Common myeloid progenitor, CD34-positive (primary cell): ENCODE results near the gene ITM2C.

Experiments
- CTCF ChIA-PET: fragments of 350-600 bp; sonication (Branson Sonifier 250); formaldehyde crosslinking; loops from one replicate; lab custom pipeline; 2021; ENCODE audit warnings: antibody characterized with exemption; lab: Charles Lee
- POLR2A ChIA-PET: fragments of 350-600 bp; sonication (Branson Sonifier 250); formaldehyde crosslinking; loops from one replicate; lab custom pipeline; 2021; ENCODE audit warnings: antibody characterized with exemption; lab: Charles Lee
- DNase-seq, 3 donors: peaks; one replicate each; pipeline versions ENCODE4 v3.0.0 to v3.0.0-alpha.2; 2013
- H3K27ac ChIP-seq, 2 experiments: 1 replicate in 1 of 2; 2 replicates in 1 of 2; pipeline ENCODE4 v1.7.0; 2013; ENCODE audit warnings: inconsistent platforms in 2 of 2, low read length in 2 of 2, mild to moderate bottlenecking in 2 of 2, low read depth in 1 of 2, moderate library complexity in 1 of 2; ENCODE audit not compliant: severe bottlenecking in 2 of 2, insufficient read depth in 1 of 2, poor library complexity in 1 of 2
- H3K27me3 ChIP-seq, 5 experiments: replicated peaks in 2 of 5; 1 replicate in 3 of 5; 2 replicates in 2 of 5; pipeline versions ENCODE4 v1.6.1 to v1.7.0; 2013; ENCODE audit warnings: low read length in 4 of 5, mild to moderate bottlenecking in 2 of 5, moderate library complexity in 2 of 5, inconsistent platforms in 1 of 5; ENCODE audit not compliant: insufficient read depth in 5 of 5, control insufficient read depth in 4 of 5
- H3K36me3 ChIP-seq, 4 experiments: 1 replicate in 2 of 4; 2 replicates in 2 of 4; pipeline versions ENCODE4 v1.6.1 to v1.7.0; 2013; ENCODE audit warnings: low read length in 3 of 4, control low read depth in 1 of 4, mild to moderate bottlenecking in 1 of 4; ENCODE audit not compliant: control insufficient read depth in 4 of 4, insufficient read depth in 4 of 4
- H3K4me1 ChIP-seq, 4 experiments: 1 replicate in 3 of 4; 2 replicates in 1 of 4; pipeline versions ENCODE4 v1.6.1 to v1.7.1; 2013; ENCODE audit warnings: low read length in 3 of 4, mild to moderate bottlenecking in 3 of 4, control low read depth in 1 of 4, inconsistent platforms in 1 of 4, moderate library complexity in 1 of 4; ENCODE audit not compliant: control insufficient read depth in 4 of 4, insufficient read depth in 4 of 4; ENCODE audit errors: control extremely low read depth in 1 of 4
- H3K4me3 ChIP-seq, 7 experiments: 1 replicate in 4 of 7; 2 replicates in 3 of 7; pipeline versions ENCODE4 v1.5.1 to v1.7.0; 2013; ENCODE audit warnings: mild to moderate bottlenecking in 7 of 7, low read length in 6 of 7, moderate library complexity in 6 of 7, inconsistent platforms in 2 of 7, low read depth in 2 of 7, control low read depth in 1 of 7; ENCODE audit not compliant: insufficient read depth in 4 of 7, control insufficient read depth in 1 of 7; ENCODE audit errors: extremely low read depth in 1 of 7
- H3K9me3 ChIP-seq, 5 experiments: 1 replicate in 4 of 5; 2 replicates in 1 of 5; pipeline versions ENCODE4 v1.6.1 to v1.7.1; 2013; ENCODE audit warnings: low read length in 4 of 5, mild to moderate bottlenecking in 2 of 5, inconsistent platforms in 1 of 5, low read depth in 1 of 5, moderate library complexity in 1 of 5; ENCODE audit not compliant: control insufficient read depth in 4 of 5, insufficient read depth in 2 of 5; ENCODE audit errors: control extremely low read depth in 1 of 5
- WGBS: methylation state at CpG from one replicate; pipeline ENCODE4 v1.1.5; 2013; ENCODE audit not compliant: insufficient coverage; 5-methylcytosine and 5-hydroxymethylcytosine counted together

ITM2C gene

GRCh38 chr2:230899786-230900185 is 35.0 kb downstream of the ITM2C start:
- no peak for DNase-seq

GRCh38 chr2:230900336-230900995 is 35.7 kb downstream of the ITM2C start:
- H3K4me1 ChIP-seq = peaks cover 0 to 8% (median 3%) of the 10 kb centered on the region in 4 experiments
- no peaks in the 10 kb centered on the region for H3K9me3 ChIP-seq
- no peaks in the 10 kb centered on the region for H3K27me3 ChIP-seq
- DNase-seq = no peak
- ChIA-PET POLR2A (interaction anchor here (1.1 kb wide), 1 partner anchor 20 kb away, joined by 3 read pairs; no protein-coding TSS in a partner anchor), CTCF (interaction anchor here (1.4 to 3.7 kb wide), 6 partner anchors 8 to 89 kb away, joined by 5 to 35 read pairs (median 10); no protein-coding TSS in a partner anchor)
- H3K27ac ChIP-seq = no peak overlapping the region
- no peaks in the 10 kb centered on the region for H3K36me3 ChIP-seq
- H3K4me3 ChIP-seq = no peak overlapping the region
- 96% methylated on average over 9 of the region's 10 CpGs for WGBS

More at GRCh38 chr2:230899786-230900185, 35.0 kb downstream of the ITM2C start:
- POLR2A ChIA-PET = no interaction called here
- no peaks in the 10 kb centered on the region for H3K27me3 ChIP-seq
- H3K4me3 ChIP-seq = no peak overlapping the region
- no peaks in the 10 kb centered on the region for H3K36me3 ChIP-seq
- H3K4me1 ChIP-seq = peaks cover 0 to 13% (median 3%) of the 10 kb centered on the region in 4 experiments
- WGBS = 100% methylated on average over 4 of the region's 4 CpGs
- H3K9me3 ChIP-seq = no peaks in the 10 kb centered on the region
- no peak overlapping the region for H3K27ac ChIP-seq
- CTCF ChIA-PET = interaction anchor here (1.4 to 3.7 kb wide), 7 partner anchors 7 to 90 kb away, joined by 5 to 35 read pairs (median 5); no protein-coding TSS in a partner anchor

- H3K4me3 ChIP-seq = no peak overlapping the region
- H3K9me3 ChIP-seq = no peaks in the 10 kb centered on the region
- WGBS = 100% methylated on average over 1 of the region's 5 CpGs
- H3K4me1 ChIP-seq = peaks cover 0 to 4% (median 1%) of the 10 kb centered on the region in 4 experiments
- H3K27me3 ChIP-seq = no peaks in the 10 kb centered on the region
- POLR2A ChIA-PET = interaction anchor here (1.1 kb wide), 1 partner anchor 20 kb away, joined by 3 read pairs; no protein-coding TSS in a partner anchor
- CTCF ChIA-PET = interaction anchor here (1.0 to 3.7 kb wide), 11 partner anchors 9 to 115 kb away, joined by 3 to 35 read pairs (median 5); no protein-coding TSS in a partner anchor
- no peak overlapping the region for H3K27ac ChIP-seq
- no peaks in the 10 kb centered on the region for H3K36me3 ChIP-seq
- DNase-seq = no peak
These were observed 36.3 kb downstream of the ITM2C start for GRCh38 chr2:230901006-230901405.

- Histone ChIP-seq H3K36me3 (no peaks in the 10 kb centered on the region), H3K9me3 (no peaks in the 10 kb centered on the region), H3K4me3 (no peak overlapping the region), H3K27me3 (no peaks in the 10 kb centered on the region), H3K4me1 (peaks cover 0 to 4% (median 0%) of the 10 kb centered on the region in 4 experiments), H3K27ac (no peak overlapping the region)
- ChIA-PET POLR2A (no interaction called here), CTCF (interaction anchor here (0.6 to 3.7 kb wide), 22 partner anchors 10 to 149 kb away, joined by 3 to 35 read pairs (median 4); no protein-coding TSS in a partner anchor)
- 66% methylated on average over 6 of the region's 8 CpGs for WGBS
- DNase-seq = peak; percentile 64 to 85 (median 74)
These were observed 37.6 kb downstream of the ITM2C start for GRCh38 chr2:230902180-230902899.

GRCh38 chr2:230903231-230904150 is 38.7 kb downstream of the ITM2C start:
- DNase-seq = no peak
- 97% methylated on average over 18 of the region's 19 CpGs for WGBS
- Histone ChIP-seq H3K4me3 (no peak overlapping the region), H3K36me3 (no peaks in the 10 kb centered on the region), H3K9me3 (no peaks in the 10 kb centered on the region), H3K27ac (no peak overlapping the region), H3K27me3 (no peaks in the 10 kb centered on the region), H3K4me1 (peaks cover 0 to 4% (median 0%) of the 10 kb centered on the region in 4 experiments)
- ChIA-PET POLR2A (no interaction called here), CTCF (interaction anchor here (0.6 to 3.4 kb wide), 13 partner anchors 7 to 86 kb away, joined by 3 to 22 read pairs (median 4); no protein-coding TSS in a partner anchor)

- Histone ChIP-seq H3K9me3 (no peaks in the 10 kb centered on the region), H3K4me1 (no peaks in the 10 kb centered on the region), H3K36me3 (no peaks in the 10 kb centered on the region), H3K4me3 (no peak overlapping the region), H3K27me3 (no peaks in the 10 kb centered on the region), H3K27ac (no peak overlapping the region)
- DNase-seq = no peak
- ChIA-PET CTCF (interaction anchor here (1.0 to 2.6 kb wide), 10 partner anchors 8 to 84 kb away, joined by 3 to 12 read pairs (median 5); no protein-coding TSS in a partner anchor), POLR2A (interaction anchor here (1.0 kb wide), 1 partner anchor 27 kb away, joined by 3 read pairs; no protein-coding TSS in a partner anchor)
- 98% methylated on average over 15 of the region's 15 CpGs for WGBS
These were observed 40.2 kb downstream of the ITM2C start for GRCh38 chr2:230904856-230905447.
